HEK293 (cell line): ENCODE data around the gene SLC25A13.

Experiments
- CTCF ChIP-seq: fragments of 450-650 bp; formaldehyde crosslinking; IDR thresholded peaks from 2 replicates; pipeline ENCODE4 v1.5.1; 2016; ENCODE audit warnings: missing biosample characterization, missing genetic modification characterization
- PRDM2 ChIP-seq: fragments of 450-650 bp; formaldehyde crosslinking; IDR thresholded peaks from 2 replicates; pipeline ENCODE4 v1.5.1; 2016; ENCODE audit warnings: missing biosample characterization, missing genetic modification characterization, borderline replicate concordance
- REST ChIP-seq: fragments of 450-650 bp; formaldehyde crosslinking; IDR thresholded peaks from 2 replicates; pipeline ENCODE4 v1.5.1; 2016; ENCODE audit warnings: missing biosample characterization, missing genetic modification characterization
- YY1 ChIP-seq: fragments of 450-650 bp; formaldehyde crosslinking; IDR thresholded peaks from 2 replicates; pipeline ENCODE4 v1.5.1; 2018; ENCODE audit warnings: missing biosample characterization, missing genetic modification characterization
- ZFP3 ChIP-seq: fragments of 450-650 bp; formaldehyde crosslinking; IDR thresholded peaks from 2 replicates; pipeline ENCODE4 v1.5.1; 2016; ENCODE audit warnings: low read depth, missing biosample characterization, missing genetic modification characterization
- ZNF138 ChIP-seq: fragments of 450-650 bp; formaldehyde crosslinking; IDR thresholded peaks from 2 replicates; pipeline ENCODE4 v1.5.1; 2016; ENCODE audit warnings: missing biosample characterization, missing genetic modification characterization, borderline replicate concordance
- ZNF140 ChIP-seq: fragments of 450-650 bp; formaldehyde crosslinking; IDR thresholded peaks from 2 replicates; pipeline ENCODE4 v1.5.1; 2016; ENCODE audit warnings: missing biosample characterization, missing genetic modification characterization
- ZNF274 ChIP-seq, 2 experiments: fragments of 200-500 bp in 1 of 2; fragments of 450-650 bp in 1 of 2; sonication (Bioruptor generic) in 1 of 2; formaldehyde crosslinking in 1 of 2; IDR thresholded peaks; 2 replicates each; pipeline versions ENCODE4 v1.5.1 to v1.6.1; 2014 to 2016; ENCODE audit warnings: borderline replicate concordance in 1 of 2, inconsistent platforms in 1 of 2, low read length in 1 of 2, missing biosample characterization in 1 of 2, missing genetic modification characterization in 1 of 2
- ZNF792 ChIP-seq: fragments of 450-650 bp; formaldehyde crosslinking; IDR thresholded peaks from 2 replicates; pipeline ENCODE4 v1.5.1; 2016; ENCODE audit warnings: missing biosample characterization, missing genetic modification characterization

GRCh38 chr7:96284240-96284639, 37.7 kb downstream of the SLC25A13 start:
- TF ChIP-seq ZNF138 (no peak), ZFP3 (tag by site-specific recombination) (no peak), YY1 (tag by site-specific recombination) (no peak), CTCF (tag by site-specific recombination) (no peak), ZNF792 (tag by site-specific recombination) (no peak), REST (tag by site-specific recombination) (no peak), PRDM2 (tag by site-specific recombination) (no peak), ZNF274 (IDR thresholded peaks at IDR 0.05; ENCODE audit: low read length) (no peak), ZNF274 (tag by site-specific recombination; IDR thresholded peaks at IDR 0.05; ENCODE audit: borderline replicate concordance) (no peak), ZNF140 (tag by site-specific recombination) (no peak)
